Activated CD8-positive, alpha-beta memory T cell treated with anti-CD3 and anti-CD28 coated beads for 1 hour (primary cell): Measurements from ENCODE around the gene RSU1.
A peak's percentile ranks its signal among the peaks of the same experiment; 100 is the strongest.
"Not testable (repeated sequence)": the region's sequence is repeated elsewhere in the genome, so short reads cannot be mapped to it uniquely, and the experiment has no call there.

Experiments used
- DNase-seq, 2 donors: peaks; one replicate each; pipeline ENCODE4 v3.0.0-alpha.2; 2020; ENCODE audit warnings: low read depth in 1 of 2; ENCODE audit errors: extremely low read depth in 1 of 2

RSU1 gene

GRCh38 chr10:16817125-16818019 is at the start of gene RSU1:
Gene RSU1, minus strand, starts transcription at chr10:16817424. Its CDS starts 343 bp downstream, at chr10:16817081.
- peak; percentile 100 for DNase-seq

GRCh38 chr10:16866541-16867275 is 49.5 kb upstream of the RSU1 start:
- no peak for DNase-seq

GRCh38 chr10:16865766-16866165 is 48.5 kb upstream of the RSU1 start:
- DNase-seq: no peak

GRCh38 chr10:16863766-16864165 is 46.5 kb upstream of the RSU1 start:
- DNase-seq: no peak

GRCh38 chr10:16857419-16857818 is 40.2 kb upstream of the RSU1 start:
- no peak for DNase-seq

- DNase-seq: no peak
Observed at GRCh38 chr10:16856567-16856966, 39.3 kb upstream of the RSU1 start.

GRCh38 chr10:16856092-16856491 is 38.9 kb upstream of the RSU1 start:
- DNase-seq: no peak

- DNase-seq: no peak
Observed at GRCh38 chr10:16854623-16855022, 37.4 kb upstream of the RSU1 start.

GRCh38 chr10:16853809-16854208 is 36.6 kb upstream of the RSU1 start:
- no peak for DNase-seq

- DNase-seq: no peak
Observed at GRCh38 chr10:16853201-16853600, 36.0 kb upstream of the RSU1 start.

- DNase-seq: no peak
Observed at GRCh38 chr10:16852624-16853023, 35.4 kb upstream of the RSU1 start.

- DNase-seq: no peak
Observed at GRCh38 chr10:16848562-16849154, 31.4 kb upstream of the RSU1 start.

GRCh38 chr10:16847644-16848043 is 30.4 kb upstream of the RSU1 start:
- no peak for DNase-seq

GRCh38 chr10:16845248-16845647 is 28.0 kb upstream of the RSU1 start:
- no peak for DNase-seq

- no peak for DNase-seq
Observed at GRCh38 chr10:16843252-16843870, 26.1 kb upstream of the RSU1 start.

GRCh38 chr10:16835228-16835627 is 18.0 kb upstream of the RSU1 start:
- no peak for DNase-seq

GRCh38 chr10:16832351-16833080 is 15.3 kb upstream of the RSU1 start:
- no peak for DNase-seq

- DNase-seq: no peak
Observed at GRCh38 chr10:16828701-16829175, 11.5 kb upstream of the RSU1 start.

GRCh38 chr10:16828114-16828568 is 10.9 kb upstream of the RSU1 start:
- DNase-seq: peak; percentile 16 to 32

- not testable (repeated sequence) for DNase-seq
Observed at GRCh38 chr10:16827474-16827873, 10.2 kb upstream of the RSU1 start.
